ENCODE measurements around the gene GOLGB1. TPM values are rescaled to one million over a fixed set of nuclear protein-coding genes. Genes with fewer than 3 reads are reported as not detected.
A peak's percentile ranks its signal among the peaks of the same experiment; 100 is the strongest.

GOLGB1 gene
- polyA plus RNA-seq, 3 donors: 1.2 to 7.1 (median 1.7) TPM

DNA sequence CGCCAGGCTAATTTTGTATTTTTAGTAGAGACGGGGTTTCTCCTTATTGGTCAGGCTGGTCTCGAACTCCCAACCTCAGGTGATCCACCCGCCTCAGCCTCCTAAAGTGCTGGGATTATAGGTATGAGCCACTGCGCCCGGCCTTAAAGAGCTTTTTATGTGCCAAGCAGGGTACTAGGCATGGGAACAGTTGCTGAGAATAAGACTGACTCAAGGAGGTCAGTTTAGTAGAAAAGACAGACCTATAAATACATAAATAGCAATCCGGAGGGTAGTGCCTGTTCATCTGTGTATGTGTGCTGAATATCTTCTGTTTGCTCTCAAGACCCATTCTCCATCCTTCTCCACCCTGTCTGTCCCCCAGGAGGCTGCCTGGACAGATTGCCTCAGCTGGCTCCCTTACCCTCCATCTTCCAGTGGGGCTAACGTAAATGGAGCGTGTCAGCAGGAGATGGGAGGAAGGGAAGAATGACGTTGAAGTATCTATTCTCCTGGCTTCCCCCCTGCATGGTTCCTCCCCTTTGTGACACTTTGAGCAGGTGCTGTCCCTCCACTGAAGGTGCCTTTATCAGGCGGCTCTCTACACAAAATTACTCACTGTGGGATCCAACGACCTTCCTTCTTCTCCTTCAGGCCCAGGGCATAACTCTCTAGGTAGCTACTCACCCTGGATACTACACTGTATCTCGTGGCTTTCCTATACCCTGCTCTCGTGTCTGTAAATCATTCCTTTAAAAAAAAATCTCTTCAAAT lies 125.2 kb downstream of the GOLGB1 start:
- Histone ChIP-seq H3K4me1 (ENCODE audit: control insufficient read depth in 1 of 2, insufficient read depth in 2 of 2, low read length in 2 of 2) (no peaks in the 10 kb centered on the region), H4K20me1 (ENCODE audit: insufficient read depth, low read length) (no peaks in the 10 kb centered on the region), H3K36me3 (replicated peaks in 1 of 2; ENCODE audit: control insufficient read depth in 1 of 2, insufficient read depth in 2 of 2, low read length in 2 of 2) (peaks cover 0 to 3% of the 10 kb centered on the region in 2 donors), H2AFZ (ENCODE audit: insufficient read depth, low read depth, low read length, poor library complexity, severe bottlenecking) (no peak overlapping the region), H3K9ac (ENCODE audit: insufficient read depth, low read length, poor library complexity, severe bottlenecking) (no peak overlapping the region), H3K27ac (ENCODE audit: low read depth in 1 of 2, low read length in 2 of 2) (no peak overlapping the region), H3K79me2 (ENCODE audit: insufficient read depth, low read length) (no peaks in the 10 kb centered on the region), H3K27me3 (ENCODE audit: control insufficient read depth in 2 of 2, insufficient read depth in 2 of 2, low read length in 2 of 2) (no peaks in the 10 kb centered on the region), H3K9me3 (replicated peaks in 1 of 2; ENCODE audit: control insufficient read depth in 1 of 2, insufficient read depth in 1 of 2, low read length in 2 of 2) (no peaks in the 10 kb centered on the region), H3K4me3 (replicated peaks in 1 of 3; ENCODE audit: low read depth in 2 of 3, low read length in 3 of 3) (no peak overlapping the region), H3K4me2 (replicated peaks; ENCODE audit: extremely low read depth, low read length, poor library complexity, severe bottlenecking) (no peak overlapping the region)
- peaks cover 0 to 6% (median 4%) of the 10 kb centered on the region in 7 donors for H3K9me3 Mint-ChIP-seq
- H3K4me1 Mint-ChIP-seq: peaks cover 4% of the 10 kb centered on the region
- no peak overlapping the region for H3K4me3 Mint-ChIP-seq
- WGBS (ENCODE audit: insufficient coverage): 75% methylated on average over 4 of the region's 14 CpGs
- intact Hi-C loops (cut with micrococcal nuclease): no loop called here
- TF ChIP-seq, protein P1, sequence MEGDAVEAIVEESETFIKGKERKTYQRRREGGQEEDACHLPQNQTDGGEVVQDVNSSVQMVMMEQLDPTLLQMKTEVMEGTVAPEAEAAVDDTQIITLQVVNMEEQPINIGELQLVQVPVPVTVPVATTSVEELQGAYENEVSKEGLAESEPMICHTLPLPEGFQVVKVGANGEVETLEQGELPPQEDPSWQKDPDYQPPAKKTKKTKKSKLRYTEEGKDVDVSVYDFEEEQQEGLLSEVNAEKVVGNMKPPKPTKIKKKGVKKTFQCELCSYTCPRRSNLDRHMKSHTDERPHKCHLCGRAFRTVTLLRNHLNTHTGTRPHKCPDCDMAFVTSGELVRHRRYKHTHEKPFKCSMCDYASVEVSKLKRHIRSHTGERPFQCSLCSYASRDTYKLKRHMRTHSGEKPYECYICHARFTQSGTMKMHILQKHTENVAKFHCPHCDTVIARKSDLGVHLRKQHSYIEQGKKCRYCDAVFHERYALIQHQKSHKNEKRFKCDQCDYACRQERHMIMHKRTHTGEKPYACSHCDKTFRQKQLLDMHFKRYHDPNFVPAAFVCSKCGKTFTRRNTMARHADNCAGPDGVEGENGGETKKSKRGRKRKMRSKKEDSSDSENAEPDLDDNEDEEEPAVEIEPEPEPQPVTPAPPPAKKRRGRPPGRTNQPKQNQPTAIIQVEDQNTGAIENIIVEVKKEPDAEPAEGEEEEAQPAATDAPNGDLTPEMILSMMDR (IDR thresholded peaks at IDR 0.05): no peak
- H3K27ac Mint-ChIP-seq: no peak overlapping the region
- peaks cover 2 to 7% of the 10 kb centered on the region in 2 donors for H3K36me3 Mint-ChIP-seq
- DNase-seq: no peak
- peaks cover 0 to 1% (median 0%) of the 10 kb centered on the region in 3 donors for H3K27me3 Mint-ChIP-seq (ENCODE audit: low read depth in 3 of 3)

DNA sequence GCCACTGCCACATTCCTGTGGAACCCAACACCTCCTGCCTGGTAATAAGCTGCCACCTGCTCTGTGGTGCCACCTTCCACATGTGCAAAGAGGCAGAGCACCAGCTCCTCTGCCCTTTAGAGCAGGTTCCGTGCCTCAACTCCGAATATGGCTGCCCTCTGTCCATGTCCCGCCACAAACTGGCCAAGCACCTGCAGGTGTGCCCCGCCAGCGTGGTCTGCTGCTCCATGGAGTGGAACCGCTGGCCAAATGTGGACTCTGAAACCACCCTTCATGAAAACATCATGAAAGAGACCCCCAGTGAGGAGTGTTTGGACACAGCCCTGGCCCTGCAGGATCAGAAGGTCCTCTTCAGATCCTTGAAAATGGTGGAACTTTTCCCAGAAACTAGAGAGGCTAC lies 128.1 kb downstream of the GOLGB1 start:
- Mint-ChIP-seq H3K27me3 (ENCODE audit: low read depth in 3 of 3) (peaks cover 0 to 1% (median 0%) of the 10 kb centered on the region in 3 donors), H3K9me3 (peaks cover 0 to 6% (median 4%) of the 10 kb centered on the region in 7 donors), H3K36me3 (no peaks in the 10 kb centered on the region), H3K4me3 (no peak overlapping the region), H3K27ac (no peak overlapping the region), H3K4me1 (peaks cover 4% of the 10 kb centered on the region)
- WGBS (ENCODE audit: insufficient coverage): 90% methylated on average over 5 of the region's 6 CpGs
- no peak overlapping the region for H3K4me2 ChIP-seq (replicated peaks; ENCODE audit: extremely low read depth, low read length, poor library complexity, severe bottlenecking)
- intact Hi-C loops (cut with micrococcal nuclease): no loop called here
- H3K9me3 ChIP-seq (replicated peaks in 1 of 2; ENCODE audit: control insufficient read depth in 1 of 2, insufficient read depth in 1 of 2, low read length in 2 of 2): no peaks in the 10 kb centered on the region
- TF ChIP-seq, protein P1 (IDR thresholded peaks at IDR 0.05): no peak
- H2AFZ ChIP-seq (ENCODE audit: insufficient read depth, low read depth, low read length, poor library complexity, severe bottlenecking): peak overlapping the region; percentile 35
- DNase-seq: no peak
- no peak overlapping the region for H3K27ac ChIP-seq (ENCODE audit: low read depth in 1 of 2, low read length in 2 of 2)
- H3K4me1 ChIP-seq (ENCODE audit: control insufficient read depth in 1 of 2, insufficient read depth in 2 of 2, low read length in 2 of 2): no peaks in the 10 kb centered on the region
- no peak overlapping the region for H3K9ac ChIP-seq (ENCODE audit: insufficient read depth, low read length, poor library complexity, severe bottlenecking)
- H3K36me3 ChIP-seq (replicated peaks in 1 of 2; ENCODE audit: control insufficient read depth in 1 of 2, insufficient read depth in 2 of 2, low read length in 2 of 2): no peaks in the 10 kb centered on the region
- no peaks in the 10 kb centered on the region for H4K20me1 ChIP-seq (ENCODE audit: insufficient read depth, low read length)
- no peaks in the 10 kb centered on the region for H3K27me3 ChIP-seq (ENCODE audit: control insufficient read depth in 2 of 2, insufficient read depth in 2 of 2, low read length in 2 of 2)
- H3K79me2 ChIP-seq (ENCODE audit: insufficient read depth, low read length): no peaks in the 10 kb centered on the region
- no peak overlapping the region for H3K4me3 ChIP-seq (replicated peaks in 1 of 3; ENCODE audit: low read depth in 2 of 3, low read length in 3 of 3)
